GM19452 (cell line): ENCODE data around the gene CNGA4.
"Not testable (repeated sequence)": the region's sequence is repeated elsewhere in the genome, so short reads cannot be mapped to it uniquely, and the experiment has no call there.

Experiments
- ATAC-seq: cut with Tn5 transposase; IDR thresholded peaks from one replicate; pipeline ENCODE4 v1.9.1; 2021; ENCODE audit not compliant: unreplicated experiment

The CNGA4 gene

DNA sequence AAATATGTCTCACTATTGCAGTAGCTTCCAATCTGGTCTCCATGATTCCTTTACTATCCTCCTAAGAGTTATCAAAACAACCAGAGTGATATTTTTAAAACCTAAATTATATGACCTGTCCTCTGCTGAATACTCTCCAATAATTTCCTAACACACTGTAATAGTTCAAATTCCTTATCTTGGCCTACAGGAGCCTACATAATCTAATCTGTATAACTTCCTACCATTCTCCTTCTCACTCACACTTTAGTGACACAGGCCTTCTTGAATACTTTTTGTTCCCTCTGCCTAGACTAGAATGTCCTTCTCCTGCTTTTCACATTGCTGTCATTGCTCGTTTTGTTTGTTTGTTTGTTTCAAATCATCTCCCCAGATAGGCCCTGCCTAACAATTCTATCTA is 13.9 kb upstream of the CNGA4 start:
- ATAC-seq: no peak

DNA sequence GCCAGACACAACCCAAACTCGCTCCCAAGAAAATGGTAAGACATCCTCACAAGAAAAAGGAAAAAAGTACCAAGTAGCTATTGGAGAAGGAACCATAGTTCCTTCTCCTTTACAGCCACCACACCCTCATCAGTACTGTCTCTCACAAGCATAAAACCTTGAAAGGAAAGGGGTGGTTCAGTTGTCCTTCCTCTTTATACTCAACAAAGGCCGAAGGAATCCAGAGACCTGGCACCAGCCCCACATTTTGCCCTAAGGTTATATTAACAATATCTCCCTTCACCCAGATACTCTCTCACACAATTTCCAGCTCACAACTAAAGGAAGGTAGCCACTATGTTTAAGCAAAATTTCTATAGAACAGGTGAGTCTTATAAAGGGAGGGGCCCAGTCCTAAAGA is 13.0 kb upstream of the CNGA4 start:
- ATAC-seq: no peak

GRCh38 chr11:6228520-6228919 is 10.4 kb upstream of the CNGA4 start:
- peak; percentile 57 for ATAC-seq

DNA sequence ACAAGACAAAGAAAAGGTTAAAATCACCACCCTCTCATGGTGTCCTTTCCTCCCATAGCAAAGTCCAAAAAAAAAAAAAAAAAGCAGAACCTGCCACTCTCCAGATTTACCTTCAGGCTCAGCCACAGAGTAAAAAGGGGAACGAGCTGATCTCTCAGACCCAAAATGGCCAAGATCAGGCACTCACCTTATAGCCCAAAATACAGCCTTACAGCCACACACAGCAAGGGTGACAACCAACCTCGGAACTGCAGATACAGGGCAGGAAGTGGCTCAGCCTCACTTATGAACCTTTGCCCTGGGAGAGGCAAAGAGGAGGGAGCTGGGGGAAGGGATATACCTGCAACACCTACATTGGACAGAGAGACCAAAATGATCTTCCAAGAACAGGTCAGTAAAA is 9.0 kb upstream of the CNGA4 start:
- no peak for ATAC-seq

DNA sequence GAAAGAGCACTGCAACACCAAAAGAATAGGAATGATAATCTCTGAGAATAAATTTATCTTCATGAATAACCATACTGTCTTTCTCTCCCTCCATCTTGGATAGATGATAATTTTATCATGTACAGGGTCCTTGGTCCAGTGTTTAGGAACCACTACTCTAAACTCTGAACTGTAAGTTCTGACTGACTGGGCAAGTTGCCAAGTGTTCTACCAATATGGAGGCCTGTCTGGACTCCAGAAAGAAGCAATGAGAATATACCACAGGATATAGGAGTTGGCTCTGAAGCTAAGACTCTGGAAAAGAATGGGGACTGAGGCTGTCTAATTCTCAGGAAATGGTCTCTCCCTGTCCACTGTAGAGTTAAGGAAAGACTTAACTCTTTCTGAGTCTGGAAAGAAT is 6.0 kb upstream of the CNGA4 start:
- no peak for ATAC-seq

DNA sequence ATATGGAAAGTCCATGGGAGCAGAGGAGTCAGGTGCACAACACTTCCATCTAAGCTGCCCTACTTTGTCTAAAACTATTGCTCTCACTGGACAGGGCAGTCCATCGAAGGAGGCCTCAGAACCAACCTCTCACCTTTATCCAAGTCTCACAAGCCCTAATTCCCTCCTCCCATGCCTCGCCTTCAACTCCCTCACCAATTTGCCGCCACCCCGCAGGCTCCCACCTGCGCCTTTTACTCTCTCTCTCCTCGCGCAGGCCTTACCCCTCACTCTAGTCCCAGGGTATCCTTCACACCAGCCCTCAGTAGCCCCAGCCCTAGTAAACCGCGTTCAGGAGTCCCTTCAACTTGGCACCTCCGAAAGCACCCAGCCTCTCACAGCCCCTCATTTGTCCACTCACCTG is 4.9 kb upstream of the CNGA4 start:
- no peak for ATAC-seq

GRCh38 chr11:6234387-6235107 is 4.3 kb upstream of the CNGA4 start, which contains the start of gene FHIP1B:
Gene FHIP1B, minus strand, starts transcription at chr11:6234636. Its CDS starts 10,120 bp downstream, at chr11:6224516.
- ATAC-seq: peak; percentile 95

DNA sequence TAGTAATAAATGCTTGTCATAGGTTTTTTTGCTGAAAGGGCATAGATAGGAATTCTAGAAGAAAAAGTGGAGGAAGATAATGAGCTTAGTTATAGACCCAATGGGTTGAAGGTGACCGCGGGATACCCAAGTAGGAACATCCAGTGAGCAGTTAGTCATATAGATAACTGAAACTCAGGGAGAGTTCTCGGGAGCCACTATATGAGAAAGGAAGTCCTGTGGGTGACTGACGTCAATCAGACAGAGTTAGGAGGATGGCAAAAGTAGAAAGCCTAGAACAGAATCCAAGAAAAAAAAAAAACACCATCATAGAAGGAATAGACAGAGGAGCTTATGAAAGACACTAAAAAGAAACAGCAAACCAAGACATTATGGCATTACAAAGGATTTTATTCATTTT is 1.6 kb upstream of the CNGA4 start:
- no peak for ATAC-seq

DNA sequence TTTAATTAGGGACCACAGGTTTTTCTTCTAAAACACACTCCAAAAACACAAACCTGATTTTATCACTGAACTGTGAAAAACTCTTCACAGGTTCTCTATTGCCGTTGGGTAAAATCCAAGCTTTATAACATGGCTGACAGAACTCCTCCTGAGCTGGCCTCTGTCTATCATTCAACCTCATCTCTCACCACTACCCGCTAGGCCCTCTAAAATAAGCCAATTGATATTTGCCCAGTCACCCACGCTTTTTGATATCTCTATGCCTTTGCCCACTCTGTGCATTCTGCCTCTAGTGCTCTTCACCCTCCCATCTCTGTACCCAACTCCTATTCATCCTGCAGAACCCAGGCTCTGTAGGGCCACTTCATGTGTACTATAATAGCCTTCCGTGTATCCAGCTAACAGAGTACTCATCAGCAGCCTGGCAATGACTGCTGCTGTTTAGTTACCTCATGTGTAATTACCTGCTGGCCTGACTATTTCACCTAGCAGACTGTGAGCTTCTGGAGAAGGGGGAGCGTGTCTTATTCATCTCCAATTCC is 1.1 kb upstream of the CNGA4 start:
- no peak for ATAC-seq

- ATAC-seq: no peak
Measured at GRCh38 chr11:6240139-6240538, 1.2 kb downstream of the CNGA4 start.

DNA sequence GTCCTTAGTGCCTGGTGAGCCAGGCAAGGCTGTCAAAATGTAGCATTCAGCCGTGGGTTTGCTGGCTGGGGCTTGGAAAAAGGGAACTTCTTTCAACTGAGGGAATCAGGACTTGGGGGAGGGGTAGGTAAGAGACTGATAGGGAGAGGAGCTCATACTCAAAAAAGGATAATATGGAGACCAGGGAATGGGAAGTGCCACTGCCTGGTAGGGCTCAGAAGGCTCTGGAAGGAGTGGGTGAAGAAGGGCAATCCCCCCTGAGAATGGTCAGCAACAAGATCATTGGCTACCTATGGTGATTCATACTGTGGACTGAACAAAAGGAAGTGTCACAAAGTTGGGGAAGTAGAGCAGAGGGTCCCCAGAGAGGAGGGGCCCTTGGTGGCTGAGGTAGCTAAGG is 1.9 kb downstream of the CNGA4 start:
- ATAC-seq: no peak

DNA sequence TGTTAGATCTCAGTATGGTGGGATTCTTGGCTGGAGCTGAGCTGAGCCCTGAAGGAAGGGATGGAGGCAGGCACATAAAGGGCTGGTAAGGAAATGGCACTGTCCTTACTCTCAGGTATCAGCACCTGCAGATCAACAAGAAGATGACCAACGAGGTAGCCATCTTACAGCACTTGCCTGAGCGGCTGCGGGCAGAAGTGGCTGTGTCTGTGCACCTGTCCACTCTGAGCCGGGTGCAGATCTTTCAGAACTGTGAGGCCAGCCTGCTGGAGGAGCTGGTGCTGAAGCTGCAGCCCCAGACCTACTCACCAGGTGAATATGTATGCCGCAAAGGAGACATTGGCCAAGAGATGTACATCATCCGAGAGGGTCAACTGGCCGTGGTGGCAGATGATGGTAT is 2.4 kb downstream of the CNGA4 start:
- ATAC-seq: no peak

- no peak for ATAC-seq
Measured at GRCh38 chr11:6245536-6245935, 6.6 kb downstream of the CNGA4 start.

- ATAC-seq: no peak
Measured at GRCh38 chr11:6248248-6248647, 9.4 kb downstream of the CNGA4 start.

- not testable (repeated sequence) for ATAC-seq
Measured at GRCh38 chr11:6248897-6249296, 10.0 kb downstream of the CNGA4 start.

- no peak for ATAC-seq
Measured at GRCh38 chr11:6249770-6250555, 11.1 kb downstream of the CNGA4 start.

DNA sequence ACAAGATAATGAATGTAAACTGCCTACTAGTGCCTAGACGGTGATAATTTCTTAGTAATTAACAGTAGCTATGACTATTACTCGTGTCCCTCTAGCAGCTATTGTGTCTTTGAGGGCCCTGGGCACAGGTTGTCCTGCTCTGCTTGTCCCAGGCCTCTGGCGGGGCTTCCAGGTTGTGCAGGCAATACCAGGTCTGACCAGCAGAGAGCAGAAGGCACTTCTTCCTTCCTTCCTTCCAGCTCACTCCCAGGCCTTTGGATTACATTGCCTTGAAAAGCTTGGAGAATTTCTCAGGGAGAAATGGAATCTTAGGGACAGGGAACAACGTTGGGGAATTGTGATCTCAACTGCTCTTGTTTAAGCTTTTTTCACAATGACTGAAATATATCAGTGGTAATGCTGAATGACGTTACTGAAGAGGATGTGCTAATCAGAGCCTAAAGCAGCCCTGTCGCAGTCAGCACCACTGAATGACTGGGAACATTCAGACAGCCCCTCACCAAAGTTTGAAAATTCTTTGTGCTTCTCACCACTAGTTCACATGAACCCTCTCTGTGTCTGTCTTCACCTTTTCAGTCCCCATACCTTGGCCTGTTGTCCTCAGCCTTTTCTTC is 12.3 kb downstream of the CNGA4 start:
- ATAC-seq: peak; percentile 57

- no peak for ATAC-seq
Measured at GRCh38 chr11:6251990-6252473, 13.1 kb downstream of the CNGA4 start.

DNA sequence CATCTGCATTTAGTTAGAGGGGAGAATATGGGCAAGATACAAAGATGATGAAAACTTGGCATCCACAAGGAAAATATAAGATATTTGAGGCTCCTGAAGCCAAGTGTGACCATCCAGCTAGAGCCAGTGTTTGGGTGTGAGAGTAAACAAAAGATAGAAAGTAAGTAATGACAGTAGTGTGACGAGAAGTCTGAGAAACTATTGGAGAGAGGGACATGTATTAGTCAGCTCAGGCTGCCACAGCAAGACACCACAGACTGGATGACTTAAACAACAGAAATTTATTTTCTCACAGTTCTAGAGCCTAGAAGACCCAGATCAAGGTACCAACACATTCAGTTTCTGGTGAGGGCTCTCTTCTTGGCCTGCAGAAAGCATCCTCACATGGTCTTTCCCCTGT is 14.3 kb downstream of the CNGA4 start:
- peak; percentile 47 for ATAC-seq

DNA sequence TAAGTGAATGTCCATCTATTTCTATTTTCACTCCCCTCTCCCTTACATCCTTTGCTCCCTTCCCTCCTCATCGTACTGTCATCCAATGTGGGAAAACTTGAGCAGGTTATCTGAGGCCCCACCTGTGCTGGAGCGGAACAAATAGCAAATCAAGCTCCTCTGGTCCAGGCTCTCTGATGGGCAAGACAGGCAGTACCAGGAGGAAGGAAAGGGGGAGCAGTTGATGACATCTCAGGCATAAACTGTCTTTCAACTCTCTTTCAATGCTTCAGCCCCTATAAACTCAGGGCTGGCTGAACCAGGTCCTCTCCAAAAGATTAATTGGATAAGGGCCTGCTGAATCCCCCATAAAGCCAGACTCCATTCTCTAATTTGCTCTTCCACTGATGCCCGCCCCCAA is 19.3 kb downstream of the CNGA4 start:
- ATAC-seq: no peak

GRCh38 chr11:6258571-6259081 is 19.7 kb downstream of the CNGA4 start:
- ATAC-seq: no peak
